Activated T-helper 2 cell treated with anti-CD3 and anti-CD28 coated beads, Interferon-gamma antibody, Interleukin-2, Interleukin-4, amounts not matched to agents 10 μg/mL and 5 μg/mL and 100 μg/mL, durations not matched to agents 14 hours and 24 hours and 36 hours (primary cell): Measurements from ENCODE around the gene GAS7. TPM values are rescaled to one million over a fixed set of nuclear protein-coding genes. Genes with fewer than 3 reads are reported as not detected.

Experiments
- DNase-seq: peaks from one replicate; pipeline ENCODE4 v3.0.0; 2021; ENCODE audit warnings: low spot score
- H3K27ac Mint-ChIP-seq: one replicate; pipeline ENCODE4 v1.8.0; 2021; ENCODE audit warnings: mixed read lengths
- H3K27me3 Mint-ChIP-seq: one replicate; pipeline ENCODE4 v1.8.0; 2021; ENCODE audit warnings: low read depth, mixed read lengths
- H3K36me3 Mint-ChIP-seq: one replicate; pipeline ENCODE4 v1.8.0; 2021; ENCODE audit warnings: low read depth, mixed read lengths
- H3K4me1 Mint-ChIP-seq: one replicate; pipeline ENCODE4 v1.8.0; 2021; ENCODE audit warnings: low read depth, mixed read lengths
- H3K4me3 Mint-ChIP-seq: one replicate; pipeline ENCODE4 v1.8.0; 2021; ENCODE audit warnings: low read depth, mild to moderate bottlenecking, moderate library complexity, mixed read lengths
- H3K9me3 Mint-ChIP-seq: one replicate; pipeline ENCODE4 v1.8.0; 2021; ENCODE audit warnings: mixed read lengths
- intact Hi-C: fragments of 100-400 bp; cut with micrococcal nuclease; formaldehyde crosslinking; loops from one replicate; pipeline ENCODE4 v1.15.1; 2023
- total RNA-seq: library from RNA; stranded (reverse); gene quantifications from 2 replicates; pipeline ENCODE4 v1.2.3, GENCODE V29; 2022

GAS7 gene
- total RNA-seq, 1 donor from 2014 or later: 0.18 TPM

DNA sequence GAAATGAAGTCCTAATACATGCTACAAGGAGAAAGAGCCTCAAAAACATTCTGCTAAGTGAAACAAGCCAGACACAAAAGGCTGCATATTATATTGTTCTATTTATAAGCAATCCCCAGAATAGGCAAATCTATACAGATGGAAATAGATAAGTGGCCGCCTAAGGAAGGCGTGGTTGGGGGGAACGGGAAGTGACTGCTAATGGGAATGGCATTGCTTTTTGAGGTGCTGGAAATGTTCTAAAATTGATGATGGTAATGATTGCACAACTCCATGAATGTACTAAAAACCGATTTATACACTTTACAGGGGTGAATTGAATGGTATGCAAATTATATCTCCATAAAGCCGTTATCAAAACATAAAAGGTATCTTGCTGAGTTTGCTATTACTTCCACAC is 67.7 kb downstream of the GAS7 start:
- no peak overlapping the region for H3K4me3 Mint-ChIP-seq
- no peaks in the 10 kb centered on the region for H3K36me3 Mint-ChIP-seq
- intact Hi-C loops: no loop called here
- H3K27me3 Mint-ChIP-seq: peaks cover 3% of the 10 kb centered on the region
- no peak overlapping the region for H3K27ac Mint-ChIP-seq
- H3K4me1 Mint-ChIP-seq: peaks cover 2% of the 10 kb centered on the region
- DNase-seq: no peak
- H3K9me3 Mint-ChIP-seq: peaks cover 4% of the 10 kb centered on the region

DNA sequence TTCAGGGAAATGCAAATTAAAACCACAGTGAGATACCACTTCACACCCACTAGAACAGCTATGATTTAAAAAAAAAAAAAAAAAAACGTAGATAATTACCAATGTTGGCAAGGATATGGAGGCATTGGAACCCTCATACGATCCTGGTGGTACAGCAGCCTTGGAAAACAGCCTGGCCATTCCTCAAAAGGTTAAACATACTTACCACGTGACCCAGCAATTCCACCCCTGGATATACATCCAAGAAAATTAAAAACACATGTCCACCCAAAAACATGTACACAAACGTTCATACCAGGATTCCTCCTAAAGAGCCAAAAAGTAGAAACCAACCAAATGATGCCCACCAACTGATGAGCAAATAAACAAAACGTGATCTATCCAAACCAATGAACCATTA is 68.1 kb downstream of the GAS7 start:
- Mint-ChIP-seq H3K27me3 (peaks cover 3% of the 10 kb centered on the region), H3K4me1 (peaks cover 2% of the 10 kb centered on the region), H3K9me3 (peaks cover 4% of the 10 kb centered on the region), H3K4me3 (no peak overlapping the region), H3K27ac (no peak overlapping the region), H3K36me3 (no peaks in the 10 kb centered on the region)
- DNase-seq: no peak
- intact Hi-C loops: no loop called here

DNA sequence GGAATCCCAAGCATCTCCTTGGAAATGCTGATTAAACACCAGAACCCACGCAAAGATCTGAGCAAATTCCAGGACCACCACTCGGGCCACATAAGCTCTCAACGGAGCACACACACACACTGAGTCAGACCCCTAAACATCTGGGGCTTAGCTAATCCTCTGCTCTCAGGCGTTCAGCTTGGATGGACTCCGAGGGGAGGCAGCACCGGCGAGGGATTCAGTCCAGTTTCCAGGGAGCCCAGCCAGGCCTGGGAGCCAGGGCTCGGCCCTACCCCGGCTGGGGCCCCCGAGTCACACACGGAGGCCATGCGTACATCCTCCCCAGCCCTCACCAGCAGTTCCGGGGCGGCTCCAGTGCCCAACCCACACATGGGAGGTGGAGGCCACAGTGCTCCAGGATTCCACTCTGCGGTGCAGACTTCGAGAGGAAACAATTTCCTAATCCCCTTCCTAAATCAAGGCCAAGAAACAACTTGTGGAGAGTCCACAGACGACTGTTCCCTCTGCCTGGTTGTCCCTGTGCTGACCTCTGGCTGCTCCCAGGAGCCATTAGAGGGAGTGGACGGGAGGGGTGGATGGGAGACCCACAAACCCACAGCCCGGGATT is 70.5 kb downstream of the GAS7 start:
- H3K9me3 Mint-ChIP-seq: peaks cover 4% of the 10 kb centered on the region
- no peak for DNase-seq
- peaks cover 3% of the 10 kb centered on the region for H3K27me3 Mint-ChIP-seq
- H3K27ac Mint-ChIP-seq: no peak overlapping the region
- intact Hi-C loops: no loop called here
- peaks cover 2% of the 10 kb centered on the region for H3K4me1 Mint-ChIP-seq
- H3K4me3 Mint-ChIP-seq: no peak overlapping the region
- H3K36me3 Mint-ChIP-seq: no peaks in the 10 kb centered on the region

DNA sequence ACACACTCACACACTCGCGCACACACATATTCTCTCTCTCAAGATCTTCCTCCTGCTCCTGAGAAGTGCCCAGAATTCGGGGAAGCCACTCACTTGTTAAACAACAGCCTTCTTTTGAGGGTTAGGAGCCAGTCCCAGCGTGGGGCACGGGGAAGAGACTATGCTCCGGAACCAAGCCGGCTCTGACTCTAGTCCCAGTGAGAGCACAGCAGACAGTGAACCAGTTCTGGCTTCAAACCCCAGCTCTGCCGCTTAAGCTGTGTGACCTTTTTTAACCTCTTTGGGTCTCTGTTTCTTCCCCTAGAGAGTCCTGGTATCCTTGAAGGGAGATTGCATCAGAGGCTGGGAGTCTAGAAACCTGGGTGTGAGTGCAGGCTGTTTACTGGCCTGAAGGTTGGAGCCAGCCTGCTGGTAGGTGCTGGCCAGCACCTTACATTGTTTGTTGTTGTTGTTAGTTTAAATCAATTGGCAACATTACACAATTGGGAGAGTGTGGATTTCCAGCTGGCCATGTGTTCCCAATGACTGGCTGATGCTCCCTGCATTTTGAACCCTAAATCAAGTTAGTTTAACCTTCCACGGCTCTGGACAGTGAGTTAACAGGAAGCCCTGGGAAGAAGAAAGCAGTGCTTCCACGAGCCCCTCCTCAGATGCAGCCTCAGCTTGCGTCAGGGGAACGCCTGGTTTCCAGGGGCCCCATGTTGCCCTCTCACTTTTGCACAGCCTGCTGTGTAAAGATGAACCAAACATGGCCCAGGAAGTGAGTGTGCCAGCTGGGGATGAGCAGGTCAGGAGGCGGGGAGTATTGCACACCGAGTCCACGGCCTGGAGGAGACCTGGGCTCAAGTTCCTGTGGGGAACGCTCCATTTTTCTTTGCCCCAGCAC is 71.5 kb downstream of the GAS7 start:
- H3K27me3 Mint-ChIP-seq: peaks cover 2% of the 10 kb centered on the region
- no peak overlapping the region for H3K4me3 Mint-ChIP-seq
- H3K36me3 Mint-ChIP-seq: no peaks in the 10 kb centered on the region
- DNase-seq: no peak
- intact Hi-C loops: no loop called here
- no peak overlapping the region for H3K27ac Mint-ChIP-seq
- peaks cover 4% of the 10 kb centered on the region for H3K4me1 Mint-ChIP-seq
- peaks cover 4% of the 10 kb centered on the region for H3K9me3 Mint-ChIP-seq

DNA sequence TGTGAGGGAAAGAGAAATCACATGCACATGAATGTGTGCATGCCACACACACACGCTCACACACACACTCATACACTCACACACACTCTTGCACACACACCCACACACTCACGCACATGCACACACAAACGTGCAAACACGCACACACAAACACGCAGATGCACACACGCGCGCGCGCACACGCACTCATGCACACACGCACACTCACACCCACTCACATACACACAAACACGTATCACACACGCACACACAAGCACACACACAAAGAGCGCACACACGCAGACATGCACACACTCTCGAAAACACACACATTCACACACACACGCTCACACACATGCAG is 72.2 kb downstream of the GAS7 start:
- peaks cover 2% of the 10 kb centered on the region for H3K27me3 Mint-ChIP-seq
- no peaks in the 10 kb centered on the region for H3K36me3 Mint-ChIP-seq
- H3K4me3 Mint-ChIP-seq: no peak overlapping the region
- intact Hi-C loops: no loop called here
- DNase-seq: no peak
- H3K4me1 Mint-ChIP-seq: peaks cover 4% of the 10 kb centered on the region
- no peak overlapping the region for H3K27ac Mint-ChIP-seq
- H3K9me3 Mint-ChIP-seq: peaks cover 4% of the 10 kb centered on the region

DNA sequence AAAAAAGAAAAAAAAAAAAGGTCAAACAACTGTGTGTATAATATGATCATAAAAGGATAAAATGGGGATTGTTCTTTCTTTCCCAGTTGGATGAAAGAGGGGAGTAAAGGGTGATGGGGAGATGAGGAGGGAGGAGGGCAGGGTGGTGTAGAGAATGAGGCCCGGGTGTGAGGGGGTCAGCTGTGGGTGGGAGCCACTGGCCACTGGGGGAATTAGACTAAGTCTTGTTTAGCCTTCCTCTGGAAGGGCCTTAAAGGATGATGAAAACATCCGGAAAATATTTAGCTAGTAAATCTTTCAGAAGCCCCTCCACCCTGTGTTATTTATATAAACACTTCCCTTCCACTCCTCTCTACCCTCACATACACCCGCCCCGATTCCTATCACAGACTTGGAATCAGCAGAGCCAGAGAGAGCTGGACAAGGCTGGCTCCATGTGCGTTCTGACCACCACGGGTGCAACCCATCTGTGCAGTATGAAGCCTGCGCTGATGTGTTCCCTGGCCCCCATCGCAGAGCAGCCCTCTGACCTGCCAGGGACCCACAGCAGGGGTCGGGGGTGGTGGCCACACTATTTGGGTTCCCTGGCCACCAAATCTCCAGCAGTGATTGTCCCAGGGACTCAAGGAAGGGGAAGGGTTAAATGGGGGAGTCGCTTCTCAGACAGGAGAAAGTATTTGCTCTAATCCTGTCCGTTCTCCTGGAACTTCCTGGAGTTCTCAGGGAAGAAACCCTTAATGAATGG is 72.7 kb downstream of the GAS7 start:
- Mint-ChIP-seq H3K27me3 (peaks cover 2% of the 10 kb centered on the region), H3K4me3 (no peak overlapping the region), H3K4me1 (peaks cover 4% of the 10 kb centered on the region), H3K9me3 (peaks cover 4% of the 10 kb centered on the region), H3K27ac (no peak overlapping the region), H3K36me3 (no peaks in the 10 kb centered on the region)
- no peak for DNase-seq
- intact Hi-C loops: no loop called here

DNA sequence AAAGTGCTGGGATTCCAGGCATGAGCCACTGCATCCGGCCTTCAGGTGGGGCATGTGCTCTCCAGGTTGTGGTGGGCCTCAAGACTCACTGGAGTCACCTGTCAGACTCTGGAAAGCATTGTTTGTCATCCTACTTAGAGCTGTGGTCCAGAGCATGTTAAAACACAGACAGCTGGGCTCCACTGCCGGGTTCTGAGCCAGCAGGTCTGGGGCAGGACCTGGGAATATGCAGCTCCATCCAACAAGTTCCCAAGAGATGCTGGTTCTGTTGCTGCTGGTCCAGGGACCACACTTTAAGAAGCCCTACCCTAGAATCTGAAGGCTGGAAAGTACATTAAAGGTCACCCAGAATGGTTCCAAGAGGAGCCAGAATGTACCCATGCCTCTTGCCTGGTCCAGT is 75.3 kb downstream of the GAS7 start:
- Mint-ChIP-seq H3K27ac (no peak overlapping the region), H3K36me3 (no peaks in the 10 kb centered on the region), H3K9me3 (no peaks in the 10 kb centered on the region), H3K4me1 (peaks cover 10% of the 10 kb centered on the region), H3K4me3 (no peak overlapping the region), H3K27me3 (peaks cover 2% of the 10 kb centered on the region)
- no peak for DNase-seq
- intact Hi-C loops: no loop called here

DNA sequence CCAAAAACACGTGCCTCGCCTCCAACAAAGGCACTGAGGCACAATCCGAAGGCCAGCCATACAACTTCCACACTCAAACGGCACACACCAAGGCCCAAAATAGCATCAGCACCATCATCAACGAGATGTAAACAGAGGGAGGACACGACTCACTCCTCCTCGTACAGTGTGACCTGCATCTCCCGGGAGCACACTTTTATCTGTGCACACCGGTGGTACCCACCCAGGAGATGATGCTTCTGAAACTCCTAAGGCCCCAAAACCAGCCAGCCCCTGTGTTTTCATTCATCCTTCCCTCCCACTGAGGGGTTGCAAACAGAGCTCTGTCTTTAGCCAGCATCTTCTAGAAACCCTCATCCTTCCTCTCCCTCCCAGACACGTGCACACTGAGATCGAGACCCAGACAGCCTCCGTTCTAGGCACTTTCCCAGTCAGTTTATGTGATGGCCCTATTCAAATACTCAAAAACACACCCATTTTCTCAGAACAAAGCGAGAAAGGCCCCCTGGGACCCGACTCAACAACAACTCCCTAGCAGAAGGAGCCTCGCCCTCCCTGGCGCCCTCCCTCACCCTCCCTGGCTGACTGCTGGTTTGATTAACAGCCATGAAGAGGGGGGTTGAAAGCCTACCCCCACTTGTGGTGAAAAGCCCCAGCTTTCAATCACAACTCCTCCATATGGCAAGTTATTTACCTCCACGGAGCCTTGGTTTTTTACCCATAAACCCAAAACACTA is 76.3 kb downstream of the GAS7 start:
- Mint-ChIP-seq H3K9me3 (no peaks in the 10 kb centered on the region), H3K4me3 (no peak overlapping the region), H3K36me3 (no peaks in the 10 kb centered on the region), H3K27me3 (peaks cover 2% of the 10 kb centered on the region), H3K4me1 (peaks cover 10% of the 10 kb centered on the region), H3K27ac (no peak overlapping the region)
- intact Hi-C loops: no loop called here
- no peak for DNase-seq

DNA sequence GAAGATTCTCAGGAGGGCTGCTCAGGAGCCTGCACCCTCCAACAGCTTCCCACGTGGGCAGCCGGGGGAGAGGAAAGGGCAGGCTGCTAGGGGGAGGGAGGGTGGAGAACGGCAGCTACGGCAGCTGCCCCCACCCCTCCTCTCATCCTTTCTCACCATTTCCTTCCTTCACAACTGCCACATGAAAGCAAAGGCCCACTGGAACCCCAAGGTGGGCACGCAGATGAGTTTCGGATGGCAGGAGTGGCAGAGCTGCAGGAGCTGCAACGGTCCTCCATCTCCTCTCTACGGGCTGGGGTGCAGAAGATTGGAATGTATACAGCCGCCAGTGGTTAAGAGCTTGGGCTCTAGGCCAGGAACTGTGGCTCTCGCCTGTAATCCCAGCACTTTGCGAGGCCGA is 77.7 kb downstream of the GAS7 start:
- Mint-ChIP-seq H3K4me3 (no peak overlapping the region), H3K27ac (no peak overlapping the region), H3K4me1 (peaks cover 12% of the 10 kb centered on the region), H3K9me3 (no peaks in the 10 kb centered on the region), H3K36me3 (no peaks in the 10 kb centered on the region), H3K27me3 (peaks cover 2% of the 10 kb centered on the region)
- no peak for DNase-seq
- intact Hi-C loops: no loop called here

DNA sequence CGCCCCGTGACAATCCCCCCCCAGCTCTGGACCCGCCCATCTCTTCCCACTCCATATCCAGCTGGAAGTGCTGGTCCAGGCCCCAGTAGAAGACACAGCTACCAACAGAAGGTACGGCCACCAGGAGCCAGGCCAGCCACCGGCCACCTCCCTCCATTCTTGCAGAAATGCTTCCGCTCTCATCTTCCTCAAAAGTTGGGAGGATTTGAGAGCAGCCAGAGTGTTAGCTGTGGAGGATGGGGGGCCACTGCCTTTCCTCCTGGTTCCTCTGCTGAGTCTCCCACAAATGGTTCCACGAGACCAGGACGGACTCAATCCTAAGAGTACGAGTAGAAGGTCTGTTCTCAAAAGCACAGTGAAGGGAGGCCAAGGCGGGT is 78.3 kb downstream of the GAS7 start:
- Mint-ChIP-seq H3K27ac (no peak overlapping the region), H3K36me3 (no peaks in the 10 kb centered on the region), H3K4me1 (peaks cover 14% of the 10 kb centered on the region), H3K27me3 (peaks cover 2% of the 10 kb centered on the region), H3K9me3 (no peaks in the 10 kb centered on the region), H3K4me3 (no peak overlapping the region)
- no peak for DNase-seq
- intact Hi-C loops: no loop called here

DNA sequence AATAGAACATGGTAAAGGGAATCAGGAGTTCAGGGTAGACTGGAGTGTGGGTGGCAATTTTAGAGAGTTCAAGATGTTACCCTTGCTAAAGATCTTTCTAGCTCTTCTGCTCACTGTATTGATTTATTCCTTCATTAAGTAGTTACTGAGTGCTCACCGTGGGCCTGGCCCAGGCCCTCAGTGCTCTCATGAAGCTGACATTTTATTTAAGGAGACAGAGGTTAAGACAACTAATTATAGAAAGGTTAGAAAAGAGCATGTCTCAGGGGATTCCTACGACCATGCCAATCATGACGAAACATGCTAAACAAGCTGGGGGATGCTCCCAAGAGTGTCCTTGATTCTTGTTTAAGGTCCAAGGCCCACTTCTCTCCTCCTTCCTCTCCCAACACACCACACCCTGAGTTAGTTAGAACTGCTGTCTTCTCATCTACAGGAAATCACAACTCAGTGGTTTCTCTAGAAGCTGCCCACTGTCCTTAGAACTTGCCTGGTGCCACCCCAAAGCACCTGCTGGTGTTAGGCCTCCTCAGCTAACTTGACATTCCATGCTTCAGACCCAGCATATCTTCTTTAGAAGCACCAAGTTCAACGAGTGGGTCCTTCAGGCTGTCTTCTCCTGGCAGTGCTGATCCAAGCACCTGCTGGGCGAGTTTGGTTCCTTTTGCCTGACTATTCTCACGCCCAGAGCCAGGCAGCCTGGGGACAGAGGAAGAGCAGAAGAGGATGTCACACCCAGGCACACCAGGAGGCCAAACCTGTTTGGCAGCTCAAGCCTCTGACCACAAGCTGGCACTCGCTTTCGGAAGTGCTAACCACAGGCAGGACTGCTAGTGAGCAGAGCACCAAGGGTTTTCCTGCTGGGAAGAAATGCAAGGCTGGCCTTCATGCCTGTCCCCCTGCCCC is 79.0 kb downstream of the GAS7 start:
- peaks cover 20% of the 10 kb centered on the region for H3K4me1 Mint-ChIP-seq
- no peak for DNase-seq
- H3K27ac Mint-ChIP-seq: no peak overlapping the region
- H3K9me3 Mint-ChIP-seq: no peaks in the 10 kb centered on the region
- H3K36me3 Mint-ChIP-seq: no peaks in the 10 kb centered on the region
- H3K27me3 Mint-ChIP-seq: peaks cover 2% of the 10 kb centered on the region
- no peak overlapping the region for H3K4me3 Mint-ChIP-seq
- intact Hi-C loops: no loop called here

DNA sequence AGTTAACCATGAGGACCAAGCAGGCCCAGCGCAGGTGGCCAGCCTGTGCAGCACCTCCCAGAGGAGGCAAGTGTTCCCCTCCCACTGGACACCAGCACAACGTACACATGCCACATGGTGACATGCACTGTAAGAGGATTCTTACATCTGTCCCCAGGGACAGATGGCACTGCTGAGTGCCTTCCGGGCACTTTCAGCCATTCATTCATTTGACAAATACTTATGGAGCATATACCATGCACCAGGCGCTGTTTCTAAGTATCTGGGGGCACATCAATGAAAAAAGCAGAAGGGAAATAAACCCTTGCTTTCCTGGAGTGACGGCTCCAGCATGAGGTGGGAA is 79.6 kb downstream of the GAS7 start:
- Mint-ChIP-seq H3K4me3 (no peak overlapping the region), H3K36me3 (no peaks in the 10 kb centered on the region), H3K27ac (no peak overlapping the region), H3K9me3 (no peaks in the 10 kb centered on the region), H3K27me3 (peaks cover 2% of the 10 kb centered on the region), H3K4me1 (peaks cover 22% of the 10 kb centered on the region)
- intact Hi-C loops: no loop called here
- no peak for DNase-seq
